Kidney (tissue), 14 donors: Measurements from ENCODE around the gene CRLF1. TPM values are rescaled to one million over a fixed set of nuclear protein-coding genes. Genes with fewer than 3 reads are reported as not detected.

ENCODE experiments used
- DNase-seq, 5 donors: peaks; one replicate each; pipeline ENCODE4 v3.0.0-alpha.2; 2013 to 2020
- FAIRE-seq: peaks from 2 replicates; lab custom pipeline; 2012; peaks lifted over from hg19 to GRCh38; lab: Jason Lieb, UNC
- H3K27ac ChIP-seq, 2 donors: one replicate each; pipeline ENCODE4 v1.7.0; 2013; ENCODE audit warnings: low read depth in 2 of 2, low read length in 2 of 2, inconsistent platforms in 1 of 2
- H3K27me3 ChIP-seq: one replicate; pipeline ENCODE4 v1.7.1; 2013; ENCODE audit warnings: low read length, inconsistent platforms; ENCODE audit not compliant: control insufficient read depth, insufficient read depth
- H3K36me3 ChIP-seq, 3 donors: one replicate each; pipeline versions ENCODE4 v1.7.0 to v1.7.1; 2013; ENCODE audit warnings: low read length in 3 of 3, control low read depth in 1 of 3, inconsistent platforms in 1 of 3; ENCODE audit not compliant: insufficient read depth in 3 of 3, control insufficient read depth in 2 of 3
- H3K4me1 ChIP-seq, 3 donors: one replicate each; pipeline versions ENCODE4 v1.7.0 to v1.7.1; 2013; ENCODE audit warnings: low read length in 3 of 3, inconsistent platforms in 1 of 3, low read depth in 1 of 3; ENCODE audit not compliant: control insufficient read depth in 2 of 3, insufficient read depth in 2 of 3
- H3K4me3 ChIP-seq, 3 donors: one replicate each; pipeline versions ENCODE4 v1.7.0 to v1.8.1; 2013; ENCODE audit warnings: low read length in 3 of 3, control low read depth in 1 of 3, inconsistent platforms in 1 of 3
- H3K9ac ChIP-seq, 3 donors: one replicate each; pipeline versions ENCODE4 v1.7.0 to v1.7.1; 2013; ENCODE audit warnings: low read length in 3 of 3, control low read depth in 1 of 3, inconsistent platforms in 1 of 3
- H3K9me3 ChIP-seq, 3 donors: one replicate each; pipeline versions ENCODE4 v1.7.0 to v1.7.1; 2013; ENCODE audit warnings: low read length in 3 of 3, control low read depth in 1 of 3, inconsistent platforms in 1 of 3; ENCODE audit not compliant: control insufficient read depth in 2 of 3, insufficient read depth in 1 of 3
- CTCF ChIP-seq: IDR thresholded peaks from 3 replicates; pipeline ENCODE4 v1.5.1; 2012; ENCODE audit warnings: mild to moderate bottlenecking, moderate library complexity, borderline replicate concordance; ENCODE audit not compliant: insufficient read depth; ENCODE audit errors: extremely low read depth
- intact Hi-C: fragments of 100-400 bp; cut with DNase I; formaldehyde crosslinking; loops from one replicate; pipeline ENCODE4 v1.11.1; 2022
- polyA plus RNA-seq: library from polyadenylated mRNA; stranded (reverse); fragments of 350-450 nt; fragmentation: Illumina TruSeq; extraction: RNeasy Lipid Tissue Mini Kit (QIAGEN cat#74804); gene quantifications from one replicate; pipeline ENCODE4 v1.2.3, GENCODE V29; 2014; ENCODE audit warnings: low read depth, low replicate concordance; ENCODE audit not compliant: insufficient read depth
- total RNA-seq: library from RNA; stranded (reverse); fragmentation: NEBNext Ultra II Directional; extraction: Animal tissue kit (Norgen Biotek cat#: 25700); gene quantifications from one replicate; pipeline ENCODE4 v1.2.1, GENCODE V29; 2021
- donor health status: control.
- donor health status: control.
- donor health status: control.
- donor health status: control.
- donor health status: control.
- donor health status: DM: yes; HTN: yes; CAD: no.
- donor health status: Normal renal cell carcinoma (clear cell type).

CRLF1 gene
- total and polyA plus RNA-seq, 2 donors from 2014 or later = 6.6 to 28.9 TPM

DNA sequence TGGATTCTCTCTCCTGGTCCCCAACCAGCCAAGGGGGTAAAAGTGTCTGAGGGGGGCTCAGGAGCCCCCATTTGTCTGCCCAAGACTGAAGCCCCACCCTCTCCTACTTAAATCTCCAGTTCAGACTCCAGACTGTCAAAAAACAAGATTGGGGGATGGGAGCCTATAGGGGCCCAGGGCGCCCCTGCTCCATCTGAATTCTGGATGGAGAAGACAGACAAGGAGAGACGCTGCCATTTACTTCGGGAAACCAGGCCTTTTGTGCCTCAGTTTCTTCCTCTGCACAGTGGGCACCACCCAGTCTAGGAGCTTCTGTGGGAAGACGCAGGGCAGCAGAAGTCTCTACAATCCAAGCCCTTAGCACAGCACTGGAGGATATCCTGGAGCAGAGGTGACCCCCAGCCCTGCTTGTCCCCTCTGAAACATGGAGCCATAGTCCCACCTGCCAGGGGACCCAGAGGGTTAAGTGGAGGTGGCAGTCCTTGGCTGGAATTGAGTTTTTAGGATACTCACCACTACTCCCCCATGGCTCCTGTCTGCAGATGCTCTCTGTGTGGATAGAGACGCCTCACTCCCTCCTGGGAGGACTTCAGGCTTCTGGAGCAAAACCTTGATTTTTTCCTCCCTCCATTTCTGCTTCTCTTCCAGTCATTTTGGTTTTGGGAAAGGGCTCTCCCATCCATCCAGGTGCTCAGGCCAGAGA, 1.7 kb upstream of the CRLF1 start:
- Histone ChIP-seq H3K27ac (no peak overlapping the region), H3K4me1 (peaks cover 0 to 11% (median 0%) of the 10 kb centered on the region in 3 donors), H3K9ac (no peak overlapping the region), H3K36me3 (no peaks in the 10 kb centered on the region), H3K27me3 (peaks cover 38% of the 10 kb centered on the region), H3K4me3 (no peak overlapping the region), H3K9me3 (no peaks in the 10 kb centered on the region)
- intact Hi-C loops = no loop called here
- FAIRE-seq = no peak
- no peak for TF ChIP-seq CTCF
- DNase-seq = no peak

DNA sequence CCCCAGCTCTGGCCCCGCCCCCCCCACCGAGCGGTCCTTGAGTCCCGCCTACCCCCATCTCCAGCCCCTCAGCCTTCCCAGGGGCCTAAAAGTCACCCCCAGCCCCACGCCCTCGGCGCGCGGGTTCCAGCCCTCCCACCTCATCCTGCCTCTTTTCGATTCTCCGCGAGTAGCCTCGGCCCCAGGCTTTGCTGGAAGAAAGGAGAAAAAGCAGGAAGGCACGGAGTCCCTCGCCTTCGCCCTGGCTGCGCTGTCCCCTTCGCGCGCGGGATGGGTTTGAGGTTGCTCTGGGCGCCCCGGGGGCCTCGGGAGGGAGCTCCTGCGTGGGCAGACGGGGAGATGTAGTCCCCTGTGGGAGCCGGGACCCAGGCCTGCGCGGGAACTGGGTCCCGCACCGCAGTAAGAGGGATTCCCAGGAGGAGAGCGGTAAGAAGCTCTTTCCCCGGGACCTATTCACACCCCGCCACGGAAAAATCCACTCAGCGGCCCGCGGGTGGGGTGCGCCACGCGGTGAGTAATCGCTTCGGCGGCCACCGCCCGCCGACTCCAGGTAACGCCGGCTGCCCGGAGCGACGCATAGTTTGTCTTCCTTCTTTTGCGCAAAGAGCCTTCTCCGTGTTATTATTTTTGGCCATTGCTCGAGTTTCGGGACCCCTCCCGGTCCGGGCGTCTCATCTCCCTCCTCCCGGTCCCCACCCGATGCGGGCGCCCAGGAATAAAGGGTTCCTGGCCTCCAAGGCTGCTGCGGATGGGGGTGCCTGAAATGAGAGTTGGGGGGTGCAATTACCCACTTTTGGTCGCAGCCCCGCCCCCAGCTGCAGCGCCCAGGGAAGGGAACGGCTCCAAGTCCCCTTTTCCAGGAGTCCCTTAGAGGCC, 865 bp upstream of the CRLF1 start:
- Histone ChIP-seq H3K27ac (no peak overlapping the region), H3K27me3 (peaks cover 40% of the 10 kb centered on the region), H3K4me3 (no peak overlapping the region), H3K36me3 (no peaks in the 10 kb centered on the region), H3K4me1 (peaks cover 0 to 9% (median 0%) of the 10 kb centered on the region in 3 donors), H3K9me3 (no peaks in the 10 kb centered on the region), H3K9ac (no peak overlapping the region)
- FAIRE-seq (no peak), DNase-seq (no peak)
- no peak for TF ChIP-seq CTCF
- intact Hi-C loops = no loop called here

DNA sequence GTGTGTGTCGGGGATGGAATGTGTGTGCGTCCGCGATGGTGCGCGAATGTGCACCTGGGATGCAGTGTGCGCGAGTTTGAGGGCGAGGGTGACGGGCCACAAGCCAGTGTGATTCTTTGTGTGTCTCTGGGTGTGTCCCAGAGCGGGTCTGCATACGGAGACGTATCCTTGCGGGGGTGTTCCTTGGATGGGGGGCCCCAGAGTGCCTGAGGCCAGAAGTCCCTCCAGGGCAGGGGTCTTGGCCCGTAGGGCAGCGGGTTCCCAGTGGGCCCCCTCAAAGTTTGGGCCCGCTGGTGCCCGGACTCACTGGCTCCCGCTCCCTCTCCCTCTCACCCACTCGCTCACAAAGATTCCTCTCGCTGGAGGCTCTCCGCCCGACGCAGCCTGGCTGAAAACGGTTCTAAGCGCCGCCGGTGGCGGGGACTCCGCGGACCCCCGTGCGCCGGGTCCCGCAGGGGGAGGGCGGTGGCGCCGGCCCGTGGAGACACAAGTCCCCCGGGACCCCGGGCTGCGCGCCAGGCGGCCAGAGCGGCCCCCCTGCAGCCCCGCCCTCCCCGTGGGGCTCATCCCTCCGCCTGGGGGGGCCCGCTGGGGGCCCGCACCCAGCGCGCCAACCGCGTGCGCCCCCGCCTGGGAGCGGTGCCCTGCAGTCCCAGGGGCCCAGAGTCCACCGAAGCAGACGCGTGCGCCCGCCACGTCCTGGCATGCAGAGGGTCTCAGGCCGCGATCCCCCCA, 886 bp downstream of the CRLF1 start:
- no peaks in the 10 kb centered on the region for H3K36me3 ChIP-seq
- FAIRE-seq (no peak), DNase-seq (no peak)
- no peak overlapping the region for H3K27ac ChIP-seq
- H3K27me3 ChIP-seq = peaks cover 29% of the 10 kb centered on the region
- H3K4me1 ChIP-seq = peaks cover 0 to 4% (median 0%) of the 10 kb centered on the region in 3 donors
- intact Hi-C loops = no loop called here
- no peak for TF ChIP-seq CTCF
- no peak overlapping the region for H3K4me3 ChIP-seq
- H3K9me3 ChIP-seq = no peaks in the 10 kb centered on the region
- H3K9ac ChIP-seq = no peak overlapping the region
